Measurements from ENCODE around the gene SMS. TPM values are rescaled to one million over a fixed set of nuclear protein-coding genes. Genes with fewer than 3 reads are reported as not detected.
A peak's percentile ranks its signal among the peaks of the same experiment; 100 is the strongest.

Gene SMS
- total RNA-seq (2014; rRNA removed; shearing (Covaris generic); ENCODE audit: low replicate concordance) = 548 and 711 TPM in 2 replicates

- Histone ChIP-seq H3K36me3 (peaks cover 11% of the 10 kb centered on the region), H3K4me3 (peak within 1 kb of the TSS; percentile 69), H3K27me3 (no peaks in the 10 kb centered on the region), H3K9me3 (no peaks in the 10 kb centered on the region)
- peak; percentile 91 for DNase-seq
These were observed at the start of gene SMS for GRCh38 chrX:21940356-21940829. TSS of gene SMS (plus strand) at chrX:21940709. CDS start at chrX:21940825, 116 bp downstream.

GRCh38 chrX:21905313-21905712 is 35.2 kb upstream of the SMS start:
- Histone ChIP-seq H3K36me3 (no peaks in the 10 kb centered on the region), H3K27me3 (no peaks in the 10 kb centered on the region), H3K9me3 (no peaks in the 10 kb centered on the region), H3K4me3 (no peak overlapping the region)
- no peak for DNase-seq

- DNase-seq = no peak
- Histone ChIP-seq H3K27me3 (no peaks in the 10 kb centered on the region), H3K36me3 (no peaks in the 10 kb centered on the region), H3K9me3 (no peaks in the 10 kb centered on the region), H3K4me3 (no peak overlapping the region)
These were observed 34.6 kb upstream of the SMS start for GRCh38 chrX:21905953-21906352.

GRCh38 chrX:21907260-21907659 is 33.2 kb upstream of the SMS start:
- DNase-seq = no peak
- H3K27me3 ChIP-seq = no peaks in the 10 kb centered on the region
- H3K36me3 ChIP-seq = no peaks in the 10 kb centered on the region

GRCh38 chrX:21911481-21911880 is 29.0 kb upstream of the SMS start:
- Histone ChIP-seq H3K27me3 (no peaks in the 10 kb centered on the region), H3K9me3 (no peaks in the 10 kb centered on the region), H3K4me3 (no peak overlapping the region), H3K36me3 (no peaks in the 10 kb centered on the region)
- DNase-seq = no peak

More at GRCh38 chrX:21907260-21907659, 33.2 kb upstream of the SMS start:
- Histone ChIP-seq H3K4me3 (no peak overlapping the region), H3K9me3 (no peaks in the 10 kb centered on the region)

- Histone ChIP-seq H3K9me3 (no peaks in the 10 kb centered on the region), H3K36me3 (no peaks in the 10 kb centered on the region), H3K4me3 (no peak overlapping the region), H3K27me3 (no peaks in the 10 kb centered on the region)
- no peak for DNase-seq
These were observed 28.3 kb upstream of the SMS start for GRCh38 chrX:21912220-21912619.

- no peak for DNase-seq
- no peak overlapping the region for H3K4me3 ChIP-seq
- no peaks in the 10 kb centered on the region for H3K27me3 ChIP-seq
- no peaks in the 10 kb centered on the region for H3K9me3 ChIP-seq
- H3K36me3 ChIP-seq = no peaks in the 10 kb centered on the region
These were observed 27.5 kb upstream of the SMS start for GRCh38 chrX:21912989-21913388.

GRCh38 chrX:21926116-21926515 is 14.4 kb upstream of the SMS start:
- H3K4me3 ChIP-seq = no peak overlapping the region
- H3K9me3 ChIP-seq = no peaks in the 10 kb centered on the region
- no peak for DNase-seq
- H3K27me3 ChIP-seq = no peaks in the 10 kb centered on the region
- no peaks in the 10 kb centered on the region for H3K36me3 ChIP-seq

- H3K27me3 ChIP-seq = no peaks in the 10 kb centered on the region
- no peaks in the 10 kb centered on the region for H3K9me3 ChIP-seq
- no peak overlapping the region for H3K4me3 ChIP-seq
- H3K36me3 ChIP-seq = no peaks in the 10 kb centered on the region
- DNase-seq = peak; percentile 35
These were observed 13.8 kb upstream of the SMS start for GRCh38 chrX:21926527-21927278.

GRCh38 chrX:21929209-21929608 is 11.3 kb upstream of the SMS start:
- no peak for DNase-seq
- Histone ChIP-seq H3K4me3 (no peak overlapping the region), H3K27me3 (no peaks in the 10 kb centered on the region), H3K36me3 (no peaks in the 10 kb centered on the region), H3K9me3 (no peaks in the 10 kb centered on the region)

- DNase-seq = no peak
These were observed 9.5 kb upstream of the SMS start for GRCh38 chrX:21930986-21931385.

GRCh38 chrX:21932292-21933002 is 8.1 kb upstream of the SMS start:
- Histone ChIP-seq H3K27me3 (no peaks in the 10 kb centered on the region), H3K4me3 (no peak overlapping the region), H3K36me3 (no peaks in the 10 kb centered on the region), H3K9me3 (no peaks in the 10 kb centered on the region)
- peak; percentile 86 for DNase-seq

More at GRCh38 chrX:21930986-21931385, 9.5 kb upstream of the SMS start:
- Histone ChIP-seq H3K27me3 (no peaks in the 10 kb centered on the region), H3K4me3 (no peak overlapping the region), H3K9me3 (no peaks in the 10 kb centered on the region), H3K36me3 (no peaks in the 10 kb centered on the region)

GRCh38 chrX:21933077-21933476 is 7.4 kb upstream of the SMS start:
- Histone ChIP-seq H3K9me3 (no peaks in the 10 kb centered on the region), H3K4me3 (no peak overlapping the region), H3K36me3 (no peaks in the 10 kb centered on the region), H3K27me3 (no peaks in the 10 kb centered on the region)
- DNase-seq = no peak

GRCh38 chrX:21934414-21934813 is 6.1 kb upstream of the SMS start:
- H3K27me3 ChIP-seq = no peaks in the 10 kb centered on the region
- H3K36me3 ChIP-seq = no peaks in the 10 kb centered on the region
- DNase-seq = no peak
- no peak overlapping the region for H3K4me3 ChIP-seq
- no peaks in the 10 kb centered on the region for H3K9me3 ChIP-seq

- Histone ChIP-seq H3K4me3 (peak overlapping the region; percentile 52), H3K36me3 (peaks cover 11% of the 10 kb centered on the region), H3K27me3 (no peaks in the 10 kb centered on the region), H3K9me3 (no peaks in the 10 kb centered on the region)
- no peak for DNase-seq
These were observed 603 bp upstream of the SMS start for GRCh38 chrX:21939906-21940305.

- H3K27me3 ChIP-seq = no peaks in the 10 kb centered on the region
- DNase-seq = peak; percentile 55
- peaks cover 28% of the 10 kb centered on the region for H3K36me3 ChIP-seq
- H3K9me3 ChIP-seq = no peaks in the 10 kb centered on the region
- H3K4me3 ChIP-seq = peak overlapping the region; percentile 69
These were observed 3.1 kb downstream of the SMS start for GRCh38 chrX:21943460-21944135.

- peak; percentile 43 for DNase-seq
- Histone ChIP-seq H3K36me3 (peaks cover 32% of the 10 kb centered on the region), H3K27me3 (no peaks in the 10 kb centered on the region), H3K9me3 (no peaks in the 10 kb centered on the region), H3K4me3 (peak overlapping the region; percentile 69)
These were observed 3.7 kb downstream of the SMS start for GRCh38 chrX:21944136-21944615.
